GM18526 (cell line): Measurements from ENCODE around the gene NAV1.

Experiments
- POLR2A ChIP-seq: IDR thresholded peaks from 3 replicates; pipeline ENCODE4 v1.6.1; 2011; ENCODE audit not compliant: insufficient read length; ENCODE audit errors: extremely low read depth

NAV1 gene

GRCh38 chr1:201573923-201574322 lies 35.0 kb downstream of the NAV1 start:
- no peak for TF ChIP-seq POLR2A

- TF ChIP-seq POLR2A, result no peak
Measured at GRCh38 chr1:201575912-201576311, 37.0 kb downstream of the NAV1 start.

GRCh38 chr1:201576914-201577313 lies 38.0 kb downstream of the NAV1 start:
- no peak for TF ChIP-seq POLR2A

- no peak for TF ChIP-seq POLR2A
Measured at GRCh38 chr1:201578008-201578888, 39.3 kb downstream of the NAV1 start.

- TF ChIP-seq POLR2A, result no peak
Measured at GRCh38 chr1:201582705-201583442, 43.9 kb downstream of the NAV1 start.

GRCh38 chr1:201583663-201584062 lies 44.7 kb downstream of the NAV1 start:
- TF ChIP-seq POLR2A, result no peak

- TF ChIP-seq POLR2A, result no peak
Measured at GRCh38 chr1:201584471-201585092, 45.7 kb downstream of the NAV1 start.

- no peak for TF ChIP-seq POLR2A
Measured at GRCh38 chr1:201585093-201585483, 46.2 kb downstream of the NAV1 start.

- TF ChIP-seq POLR2A, result no peak
Measured at GRCh38 chr1:201585901-201586300, 47.0 kb downstream of the NAV1 start.

GRCh38 chr1:201586806-201587205 lies 47.9 kb downstream of the NAV1 start:
- TF ChIP-seq POLR2A, result no peak

GRCh38 chr1:201587729-201588128 lies 48.8 kb downstream of the NAV1 start:
- no peak for TF ChIP-seq POLR2A
